Testis (tissue), 3 donors: ENCODE results near the gene HSD17B8. TPM values are rescaled to one million over a fixed set of nuclear protein-coding genes. Genes with fewer than 3 reads are reported as not detected.

ENCODE experiments used
- DNase-seq: peaks from one replicate; pipeline ENCODE4 v3.0.0-alpha.2; 2019
- H3K27ac ChIP-seq, 2 donors: fragments of 200-600 bp; sonication (generic); one replicate each; pipeline ENCODE4 v1.5.1; 2019
- H3K27me3 ChIP-seq: fragments of 200-600 bp; sonication (generic); one replicate; pipeline ENCODE4 v1.5.1; 2019
- H3K36me3 ChIP-seq: fragments of 200-600 bp; sonication (generic); one replicate; pipeline ENCODE4 v1.5.1; 2017; ENCODE audit warnings: low read depth; ENCODE audit errors: missing control alignments
- H3K4me1 ChIP-seq: fragments of 200-600 bp; sonication (generic); one replicate; pipeline ENCODE4 v1.5.1; 2019
- H3K4me3 ChIP-seq, 2 donors: fragments of 200-600 bp; sonication (generic); one replicate each; pipeline ENCODE4 v1.5.1; 2017 to 2019
- H3K9me3 ChIP-seq: fragments of 200-600 bp; sonication (generic); one replicate; pipeline ENCODE4 v1.5.1; 2017
- CTCF ChIP-seq, 3 experiments: fragments of 450-650 bp in 2 of 3; fragments of 200-600 bp in 1 of 3; sonication (generic) in 1 of 3; IDR thresholded peaks; one replicate each; pipeline ENCODE4 v1.5.1; 2016 to 2019; ENCODE audit warnings: antibody characterized with exemption in 3 of 3, mild to moderate bottlenecking in 2 of 3, moderate library complexity in 1 of 3
- POLR2A ChIP-seq: fragments of 450-650 bp; IDR thresholded peaks from one replicate; pipeline ENCODE4 v1.6.1; 2017; ENCODE audit warnings: antibody characterized with exemption, mild to moderate bottlenecking, moderate library complexity
- WGBS, 2 donors: methylation state at CpG; one replicate each; pipeline ENCODE4 v1.1.5; 2018; 5-methylcytosine and 5-hydroxymethylcytosine counted together
- intact Hi-C: fragments of 100-400 bp; cut with DNase I; formaldehyde crosslinking; loops from one replicate; pipeline ENCODE4 v1.15.1; 2023; ENCODE audit warnings: low total_unique reads
- polyA plus RNA-seq: library from polyadenylated mRNA; stranded (reverse); fragments of 350-450 nt; fragmentation: Illumina TruSeq; extraction: RNeasy Lipid Tissue Mini Kit (QIAGEN cat#74804); gene quantifications from one replicate; pipeline ENCODE4 v1.2.3, GENCODE V29; 2014; ENCODE audit warnings: low read depth, low replicate concordance; ENCODE audit not compliant: insufficient read depth
- total RNA-seq, 2 donors: library from RNA; depleted of rRNA; stranded (reverse); fragments of >200 nt; gene quantifications; one replicate each; pipeline ENCODE4 v1.2.3, GENCODE V29; 2016

Gene HSD17B8
- total and polyA plus RNA-seq, 3 donors from 2014 or later = 11.2 to 26.3 (median 25.4) TPM

- no peaks in the 10 kb centered on the region for H3K36me3 ChIP-seq
- WGBS, 2 donors = 80 to 90% methylated on average over 7 of the region's 7 CpGs
- H3K9me3 ChIP-seq = no peaks in the 10 kb centered on the region
- H3K27me3 ChIP-seq = no peaks in the 10 kb centered on the region
- no peak for TF ChIP-seq CTCF (IDR thresholded peaks at IDR 0.05)
- no peak for TF ChIP-seq POLR2A
- intact Hi-C loops = loop anchor here (10.0 kb wide), 1 partner anchor 111 kb away; the partner anchor contains the start of genes TAPBP and ZBTB22
- no peak overlapping the region for H3K4me3 ChIP-seq
- H3K4me1 ChIP-seq = peaks cover 45% of the 10 kb centered on the region
- no peak for DNase-seq
- H3K27ac ChIP-seq = no peak overlapping the region
Measured at GRCh38 chr6:33203443-33204164, 851 bp upstream of the HSD17B8 start.

- TF ChIP-seq CTCF (IDR thresholded peaks at IDR 0.05) (no peak), POLR2A (no peak)
- intact Hi-C loops = loop anchor here (10.0 kb wide), 1 partner anchor 111 kb away; the partner anchor contains the start of genes TAPBP and ZBTB22
Measured at GRCh38 chr6:33204165-33204414, 365 bp upstream of the HSD17B8 start.

GRCh38 chr6:33205191-33206026, 954 bp downstream of the HSD17B8 start:
- no peak for TF ChIP-seq POLR2A
- no peak for TF ChIP-seq CTCF (IDR thresholded peaks at IDR 0.05)
- WGBS, 2 donors = 52 to 58% methylated on average over 17 of the region's 17 CpGs
- Histone ChIP-seq H3K27me3 (no peaks in the 10 kb centered on the region), H3K27ac (peak overlapping the region; percentile 66 to 68), H3K4me1 (peaks cover 39% of the 10 kb centered on the region), H3K4me3 (peak overlapping the region; percentile 58 to 79), H3K9me3 (no peaks in the 10 kb centered on the region), H3K36me3 (no peaks in the 10 kb centered on the region)
- intact Hi-C loops = loop anchor here (10.0 kb wide), 1 partner anchor 109 kb away; the partner anchor contains the start of genes TAPBP and ZBTB22
- no peak for DNase-seq

More at GRCh38 chr6:33204165-33204414, 365 bp upstream of the HSD17B8 start:
- peaks cover 44% of the 10 kb centered on the region for H3K4me1 ChIP-seq
- DNase-seq = no peak
- WGBS, 2 donors = 8 to 9% methylated on average over 4 of the region's 4 CpGs
- no peaks in the 10 kb centered on the region for H3K36me3 ChIP-seq
- no peak overlapping the region for H3K27ac ChIP-seq
- H3K9me3 ChIP-seq = no peaks in the 10 kb centered on the region
- peak overlapping the region in 1 of 2 donors; percentile 79 for H3K4me3 ChIP-seq
- H3K27me3 ChIP-seq = no peaks in the 10 kb centered on the region

GRCh38 chr6:33206027-33206863, 1.8 kb downstream of the HSD17B8 start:
- no peaks in the 10 kb centered on the region for H3K27me3 ChIP-seq
- intact Hi-C loops = loop anchor here (10.0 kb wide), 1 partner anchor 109 kb away; the partner anchor contains the start of genes TAPBP and ZBTB22
- no peaks in the 10 kb centered on the region for H3K36me3 ChIP-seq
- TF ChIP-seq POLR2A = no peak
- TF ChIP-seq CTCF (IDR thresholded peaks at IDR 0.05) = no peak
- H3K4me3 ChIP-seq = no peak overlapping the region
- 83 to 85% methylated on average over 3 of the region's 3 CpGs for WGBS, 2 donors
- no peaks in the 10 kb centered on the region for H3K9me3 ChIP-seq
- H3K27ac ChIP-seq = no peak overlapping the region
- no peak for DNase-seq
- peaks cover 37% of the 10 kb centered on the region for H3K4me1 ChIP-seq
